ENCODE measurements around the gene HTR3D. TPM values are rescaled to one million over a fixed set of nuclear protein-coding genes. Genes with fewer than 3 reads are reported as not detected.
"Not testable (repeated sequence)": the region's sequence is repeated elsewhere in the genome, so short reads cannot be mapped to it uniquely, and the experiment has no call there.

The HTR3D gene
- polyA plus RNA-seq (ENCODE audit: insufficient read length in 10 of 10) = not detected
- long read RNA-seq, donor 1 = 0 reads
- long read RNA-seq, donor 2 = 0 reads
- long read RNA-seq, donor 3 = 0 reads
- long read RNA-seq, donor 4 = 0 reads
- long read RNA-seq, donor 5 = 0 reads
- long read RNA-seq, donor 6 = 0 reads
- long read RNA-seq, donor 7 = 0 reads
- long read RNA-seq, donor 8 = 0 reads
- long read RNA-seq, donor 9 = 0 reads

- no peak for DNase-seq
These were observed at the start of gene HTR3D for GRCh38 chr3:184031187-184031792. Gene HTR3D (plus strand): TSS chr3:184031742. CDS start chr3:184031742, 0 bp downstream.

- DNase-seq = no peak
These were observed 49.4 kb upstream of the HTR3D start for GRCh38 chr3:183981990-183982644.

DNA sequence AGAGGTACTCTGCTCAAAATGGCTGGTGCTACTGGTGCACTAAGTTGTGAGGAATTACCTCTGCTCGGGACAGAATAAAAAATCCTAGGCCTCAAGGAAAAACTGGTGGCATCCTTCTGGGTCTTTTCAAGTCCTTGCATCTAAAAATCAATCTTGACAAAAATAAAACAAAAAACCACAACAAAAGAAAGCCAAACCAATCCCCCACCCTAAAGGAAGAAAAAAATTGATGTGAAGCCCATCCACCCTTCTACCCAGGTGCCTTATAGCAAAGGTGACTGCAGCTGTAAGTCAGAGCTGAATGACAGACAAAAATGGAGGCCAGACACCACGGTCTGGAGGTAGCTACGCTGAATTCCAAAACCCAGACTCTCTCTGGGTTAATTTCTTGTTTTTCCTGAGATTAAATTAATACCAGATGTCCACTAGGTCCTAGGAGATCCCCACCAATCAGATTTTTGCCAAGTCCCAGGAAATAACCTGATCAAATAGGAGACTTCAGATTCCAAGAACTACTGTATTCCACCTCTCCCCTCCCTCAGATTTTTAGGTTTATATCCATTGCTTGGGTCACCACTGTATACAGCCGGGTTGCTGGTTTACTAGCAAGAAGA lies 47.3 kb upstream of the HTR3D start:
- DNase-seq = no peak

GRCh38 chr3:183984749-183985729 lies 46.5 kb upstream of the HTR3D start:
- DNase-seq = no peak

DNA sequence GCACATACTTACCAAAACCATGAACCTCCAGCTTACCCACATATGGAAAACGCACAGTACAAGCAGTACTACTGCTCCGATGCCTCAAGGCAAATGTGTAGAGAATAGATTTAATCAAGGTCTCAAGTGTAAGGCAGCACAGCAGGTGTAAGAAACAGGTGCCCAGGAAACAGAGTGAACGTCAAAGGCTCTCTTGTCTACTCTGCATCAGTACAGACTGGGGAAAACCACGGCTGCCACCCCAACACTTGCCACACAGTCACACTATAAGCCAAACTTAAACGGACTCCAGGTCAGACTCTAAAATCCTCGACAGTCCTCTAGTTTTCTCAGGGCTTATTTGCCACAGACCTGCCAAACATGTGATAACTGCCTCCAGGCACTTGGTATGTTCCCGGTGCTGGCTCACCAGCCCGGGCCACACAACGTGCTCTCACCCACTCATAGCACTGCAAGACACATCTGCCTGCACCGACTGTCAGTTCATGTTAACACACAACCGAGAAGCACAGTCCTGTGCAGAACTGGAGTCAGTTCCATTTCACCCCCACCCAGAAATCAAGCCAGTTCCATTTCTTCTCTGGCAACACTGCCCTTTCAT lies 44.4 kb upstream of the HTR3D start:
- no peak for DNase-seq

GRCh38 chr3:183988216-183988790 lies 43.2 kb upstream of the HTR3D start:
- peak in 1 of 3 donors; percentile 10 for DNase-seq

- DNase-seq = no peak
These were observed 40.1 kb upstream of the HTR3D start for GRCh38 chr3:183991403-183991802.

DNA sequence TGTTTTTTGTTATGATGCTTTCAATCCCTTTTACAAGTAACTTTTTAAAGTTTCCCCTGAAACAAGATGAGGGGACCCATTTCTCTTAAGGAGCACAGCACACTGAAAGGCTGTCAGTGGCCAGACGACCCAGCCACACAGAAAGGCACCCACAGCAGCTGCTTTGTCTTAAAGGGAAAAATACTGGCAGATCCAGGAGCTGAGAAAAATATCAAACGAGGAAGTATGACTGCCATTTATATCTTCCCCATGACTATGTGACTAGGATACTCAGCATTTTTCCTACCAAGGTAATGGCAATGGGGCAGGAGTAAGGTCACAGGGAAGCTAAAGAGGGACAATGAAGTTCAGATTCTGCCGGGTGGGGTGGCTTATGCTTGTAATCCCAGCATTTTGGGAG lies 29.8 kb upstream of the HTR3D start:
- DNase-seq = no peak

DNA sequence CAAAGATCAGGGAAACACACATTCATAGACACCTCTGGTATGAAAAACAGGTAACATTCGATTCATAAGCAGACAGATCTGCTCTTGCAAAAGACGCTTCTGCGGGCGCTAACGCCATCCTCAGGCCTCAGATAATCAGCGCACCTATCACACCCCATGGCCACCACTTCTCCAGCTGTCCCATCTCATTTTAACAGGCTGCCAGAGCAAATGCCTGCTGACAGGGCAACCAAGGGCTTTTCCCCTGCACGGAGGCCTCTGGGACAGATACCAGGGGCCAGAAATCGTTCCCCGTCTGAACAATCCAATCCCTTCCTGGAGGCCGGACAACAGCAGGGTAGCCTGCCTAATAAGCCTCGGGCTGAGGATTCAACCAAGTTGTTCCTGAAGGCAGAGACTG lies 29.1 kb upstream of the HTR3D start:
- DNase-seq = no peak

DNA sequence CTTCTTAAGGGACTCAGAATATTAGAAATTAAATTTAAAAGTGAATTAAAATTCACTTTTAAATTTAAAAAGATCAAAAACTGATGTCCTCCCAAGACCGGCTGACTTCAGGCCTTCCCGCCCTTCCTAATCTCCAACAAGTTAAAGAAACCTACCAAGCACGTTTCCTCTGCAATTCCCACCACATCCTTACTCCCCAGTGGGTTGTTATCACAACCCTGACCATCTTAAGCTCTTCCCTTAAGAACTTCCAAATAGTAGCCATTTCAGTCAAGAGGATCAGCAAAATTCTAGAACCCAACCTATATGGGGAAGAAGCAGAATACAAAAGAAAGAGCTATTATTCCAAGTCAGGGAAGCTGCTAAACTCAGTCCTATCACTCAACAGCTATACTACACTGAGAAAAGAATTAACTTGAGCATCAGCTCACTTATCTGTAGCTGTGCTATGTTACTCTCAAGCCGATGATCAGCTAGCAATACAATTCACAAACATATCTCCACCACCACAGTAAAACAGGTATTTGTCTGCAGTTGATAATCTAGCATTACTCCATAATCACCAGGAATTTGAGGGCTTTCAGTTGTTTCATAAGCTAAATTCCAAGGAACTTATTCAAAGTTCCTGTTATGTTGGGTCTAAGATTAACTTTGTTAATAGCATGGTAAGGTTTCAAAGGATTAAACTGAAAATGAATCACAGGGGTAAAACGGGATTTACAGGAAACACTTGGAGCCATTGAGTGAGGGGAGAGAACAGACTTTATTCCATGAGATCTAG lies 28.2 kb upstream of the HTR3D start:
- DNase-seq = peak in 1 of 3 donors; percentile 48

- DNase-seq = peak in 1 of 3 donors; percentile 17
These were observed 27.1 kb upstream of the HTR3D start for GRCh38 chr3:184004476-184004875.

DNA sequence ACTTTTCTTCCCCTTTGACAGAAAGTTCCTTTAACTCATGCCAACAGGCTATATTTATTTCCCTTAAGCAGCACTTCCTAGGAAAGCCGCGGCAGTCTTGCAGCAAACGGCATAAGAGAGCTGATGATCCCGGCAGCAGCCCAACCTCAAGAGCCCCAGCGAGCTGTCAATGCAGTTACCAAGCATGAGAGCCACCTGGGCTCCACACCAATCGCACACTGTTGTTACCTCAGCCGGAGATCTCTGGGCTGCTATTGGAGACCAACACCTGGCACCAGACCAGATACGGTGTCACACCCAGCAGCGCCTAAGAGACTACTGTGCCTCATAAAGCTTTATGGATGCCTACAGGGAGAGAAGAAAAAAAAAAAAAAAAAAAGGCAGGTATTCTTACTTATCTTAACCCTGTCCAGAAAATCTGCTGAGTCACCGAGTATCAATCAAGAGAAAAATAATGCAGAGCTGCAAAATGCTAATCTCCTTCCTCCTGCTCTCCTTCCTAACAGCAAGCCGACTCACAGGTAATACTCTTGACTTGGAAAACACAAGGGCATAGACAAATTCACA lies 25.5 kb upstream of the HTR3D start:
- DNase-seq = peak in 2 of 3 donors; percentile 16 to 22

DNA sequence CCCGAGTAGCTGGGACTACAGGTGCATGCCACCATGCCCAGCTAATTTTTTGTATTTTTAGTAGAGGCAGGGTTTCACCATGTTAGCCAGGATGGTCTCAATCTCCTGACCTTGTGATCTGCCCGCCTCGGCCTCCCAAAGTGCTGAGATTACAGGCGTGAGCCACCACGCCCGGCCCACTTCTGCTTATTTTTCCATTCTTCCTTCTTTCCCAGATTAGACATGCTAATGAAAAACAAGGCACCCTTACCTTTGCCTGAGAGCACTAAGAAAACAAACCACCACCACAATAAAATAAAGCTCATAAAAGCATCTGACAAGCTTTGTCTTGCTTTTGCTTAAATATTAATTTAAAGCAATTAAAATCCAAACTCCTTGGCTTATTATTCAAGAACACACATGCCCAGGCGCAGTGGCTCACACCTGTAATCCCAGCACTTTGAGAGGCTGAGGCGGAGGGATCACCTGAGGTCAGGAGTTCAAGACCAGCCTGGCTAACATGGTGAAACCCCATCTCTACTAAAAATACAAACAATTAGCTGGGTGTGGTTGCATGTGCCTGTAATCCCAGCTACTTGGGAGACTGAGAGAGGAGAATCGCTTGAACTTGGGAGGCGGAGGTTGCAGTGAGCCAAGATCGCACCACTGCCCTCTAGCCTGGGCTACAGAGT lies 24.3 kb upstream of the HTR3D start:
- DNase-seq = not testable (repeated sequence)

DNA sequence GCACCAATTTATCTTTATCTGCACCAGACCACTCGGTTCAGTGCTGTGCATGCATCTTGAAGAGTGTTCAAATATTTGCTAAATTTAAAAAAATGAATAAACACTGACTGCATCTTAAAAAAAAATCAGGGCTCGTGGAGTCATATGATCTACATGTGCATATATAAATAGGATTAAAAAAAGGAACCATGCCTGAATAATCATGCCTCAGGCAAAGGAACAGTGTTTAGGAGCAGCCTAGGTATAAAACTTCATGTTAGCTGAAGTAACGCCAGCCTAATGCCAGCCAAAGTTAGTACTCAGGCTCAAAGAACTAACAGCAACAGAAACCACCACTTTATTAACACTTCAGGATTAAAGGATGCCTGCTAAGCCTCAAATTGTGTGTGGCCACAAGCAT lies 23.4 kb upstream of the HTR3D start:
- no peak for DNase-seq

GRCh38 chr3:184011230-184011876 lies 20.2 kb upstream of the HTR3D start:
- DNase-seq = no peak

GRCh38 chr3:184011937-184012889 lies 19.3 kb upstream of the HTR3D start:
- no peak for DNase-seq

- DNase-seq = no peak
These were observed 16.0 kb upstream of the HTR3D start for GRCh38 chr3:184015381-184016019.
